Measurements from ENCODE around the gene KLHL3. TPM values are rescaled to one million over a fixed set of nuclear protein-coding genes. Genes with fewer than 3 reads are reported as not detected.

The KLHL3 gene
- total and polyA plus RNA-seq, 4 donors = 1.0 to 14.2 (median 4.4) TPM

DNA sequence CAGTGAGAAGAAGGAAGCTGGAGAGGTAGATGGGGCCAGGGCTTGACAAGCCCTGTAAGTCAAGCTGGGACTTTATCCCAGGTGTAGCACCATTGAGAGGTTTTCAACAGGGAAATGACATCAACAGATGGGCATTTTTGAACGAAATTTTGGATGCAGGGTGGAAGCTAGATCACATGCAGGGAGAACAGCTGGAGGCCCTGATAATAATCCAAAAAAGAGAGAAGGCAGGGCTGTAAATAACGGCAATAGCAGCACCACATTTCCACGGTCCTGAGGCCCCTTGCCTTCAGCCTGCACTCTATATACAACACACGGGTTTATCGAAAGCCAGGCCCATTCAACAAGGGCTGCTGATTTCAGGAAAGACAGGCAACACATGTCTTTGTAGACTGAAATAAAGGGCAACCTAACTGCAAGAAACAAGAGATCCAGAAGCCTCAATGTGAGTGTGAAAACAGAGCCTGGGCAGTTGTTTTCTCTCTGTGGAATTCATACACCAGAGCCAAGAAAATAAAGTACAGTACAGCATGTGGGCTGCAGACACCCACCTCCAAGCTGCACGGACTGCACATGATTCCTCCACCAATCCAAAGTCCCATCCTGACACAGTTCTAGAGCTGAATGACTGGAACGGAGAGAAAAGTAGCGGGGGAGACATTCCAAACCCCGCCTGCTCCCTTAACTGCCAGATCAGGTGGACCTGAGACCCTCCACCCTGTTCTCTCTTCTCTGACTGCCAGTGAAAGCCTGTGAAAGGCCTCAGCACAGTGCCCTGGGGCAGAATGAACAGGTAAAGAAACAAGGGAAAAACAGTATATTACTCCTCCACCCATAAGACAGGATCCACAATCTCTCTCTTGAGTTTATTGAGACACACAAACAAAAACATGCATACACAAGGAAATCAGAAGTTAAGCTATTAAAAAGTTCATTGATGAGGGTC lies 36.3 kb downstream of the KLHL3 start:
- no peak for ATAC-seq (ENCODE audit: insufficient read depth, low FRiP score)
- Histone ChIP-seq H3K27me3 (ENCODE audit: control insufficient read depth in 3 of 3, insufficient read depth in 3 of 3, low read length in 2 of 3) (no peaks in the 10 kb centered on the region), H3K36me3 (ENCODE audit: control insufficient read depth in 4 of 4, insufficient read depth in 4 of 4, low read length in 4 of 4) (peaks cover 0 to 19% (median 17%) of the 10 kb centered on the region in 4 donors), H3K4me3 (no peak overlapping the region), H3K27ac (ENCODE audit: low read depth in 1 of 2, low read length in 1 of 2) (no peak overlapping the region), H3K4me1 (ENCODE audit: control insufficient read depth in 5 of 5, insufficient read depth in 5 of 5, low read length in 5 of 5) (peaks cover 0 to 12% (median 7%) of the 10 kb centered on the region in 5 donors), H3K9me3 (ENCODE audit: control insufficient read depth in 4 of 4, insufficient read depth in 3 of 4, low read length in 3 of 4) (peaks cover 0 to 2% (median 0%) of the 10 kb centered on the region in 4 donors), H3K9ac (ENCODE audit: insufficient read depth in 1 of 2, low read length in 2 of 2) (no peak overlapping the region)
- peak; percentile 21 to 56 (median 55) for DNase-seq
- whole genome bisulfite sequencing, 2 donors = 64% methylated on average over 9 of the region's 9 CpGs
- TF ChIP-seq, protein P1, sequence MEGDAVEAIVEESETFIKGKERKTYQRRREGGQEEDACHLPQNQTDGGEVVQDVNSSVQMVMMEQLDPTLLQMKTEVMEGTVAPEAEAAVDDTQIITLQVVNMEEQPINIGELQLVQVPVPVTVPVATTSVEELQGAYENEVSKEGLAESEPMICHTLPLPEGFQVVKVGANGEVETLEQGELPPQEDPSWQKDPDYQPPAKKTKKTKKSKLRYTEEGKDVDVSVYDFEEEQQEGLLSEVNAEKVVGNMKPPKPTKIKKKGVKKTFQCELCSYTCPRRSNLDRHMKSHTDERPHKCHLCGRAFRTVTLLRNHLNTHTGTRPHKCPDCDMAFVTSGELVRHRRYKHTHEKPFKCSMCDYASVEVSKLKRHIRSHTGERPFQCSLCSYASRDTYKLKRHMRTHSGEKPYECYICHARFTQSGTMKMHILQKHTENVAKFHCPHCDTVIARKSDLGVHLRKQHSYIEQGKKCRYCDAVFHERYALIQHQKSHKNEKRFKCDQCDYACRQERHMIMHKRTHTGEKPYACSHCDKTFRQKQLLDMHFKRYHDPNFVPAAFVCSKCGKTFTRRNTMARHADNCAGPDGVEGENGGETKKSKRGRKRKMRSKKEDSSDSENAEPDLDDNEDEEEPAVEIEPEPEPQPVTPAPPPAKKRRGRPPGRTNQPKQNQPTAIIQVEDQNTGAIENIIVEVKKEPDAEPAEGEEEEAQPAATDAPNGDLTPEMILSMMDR (IDR thresholded peaks at IDR 0.05; ENCODE audit: control extremely low read depth, extremely low read depth) = no peak

DNA sequence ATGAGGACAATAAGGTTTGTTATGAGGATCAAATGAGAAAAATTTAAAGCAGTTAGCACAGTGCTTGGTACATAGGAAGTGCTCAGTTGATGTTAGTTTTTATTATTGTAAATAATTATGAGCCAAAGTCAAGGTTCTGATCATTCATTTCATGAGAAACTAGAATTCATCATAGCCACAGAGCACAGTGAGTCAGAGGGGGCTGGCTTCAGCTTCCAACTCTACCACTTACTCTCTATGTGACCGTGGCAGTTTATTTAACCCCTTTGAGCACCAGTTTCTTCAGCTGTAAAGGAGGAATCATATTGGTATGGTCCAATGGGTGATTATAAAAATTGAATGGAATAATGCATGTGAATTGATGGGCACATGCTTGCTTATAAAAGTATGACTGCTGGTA lies 39.4 kb downstream of the KLHL3 start:
- peaks cover 3 to 27% (median 16%) of the 10 kb centered on the region in 4 donors for H3K36me3 ChIP-seq (ENCODE audit: control insufficient read depth in 4 of 4, insufficient read depth in 4 of 4, low read length in 4 of 4)
- DNase-seq = no peak
- H3K9ac ChIP-seq (ENCODE audit: insufficient read depth in 1 of 2, low read length in 2 of 2) = no peak overlapping the region
- no peaks in the 10 kb centered on the region for H3K27me3 ChIP-seq (ENCODE audit: control insufficient read depth in 3 of 3, insufficient read depth in 3 of 3, low read length in 2 of 3)
- no peak overlapping the region for H3K4me3 ChIP-seq
- H3K27ac ChIP-seq (ENCODE audit: low read depth in 1 of 2, low read length in 1 of 2) = no peak overlapping the region
- no peak for ATAC-seq (ENCODE audit: insufficient read depth, low FRiP score)
- peaks cover 0 to 2% (median 0%) of the 10 kb centered on the region in 4 donors for H3K9me3 ChIP-seq (ENCODE audit: control insufficient read depth in 4 of 4, insufficient read depth in 3 of 4, low read length in 3 of 4)
- TF ChIP-seq, protein P1 (IDR thresholded peaks at IDR 0.05; ENCODE audit: control extremely low read depth, extremely low read depth) = no peak
- 17 to 20% methylated on average over 1 of the region's 1 CpG for WGBS, 2 donors
- peaks cover 0 to 15% (median 9%) of the 10 kb centered on the region in 5 donors for H3K4me1 ChIP-seq (ENCODE audit: control insufficient read depth in 5 of 5, insufficient read depth in 5 of 5, low read length in 5 of 5)

DNA sequence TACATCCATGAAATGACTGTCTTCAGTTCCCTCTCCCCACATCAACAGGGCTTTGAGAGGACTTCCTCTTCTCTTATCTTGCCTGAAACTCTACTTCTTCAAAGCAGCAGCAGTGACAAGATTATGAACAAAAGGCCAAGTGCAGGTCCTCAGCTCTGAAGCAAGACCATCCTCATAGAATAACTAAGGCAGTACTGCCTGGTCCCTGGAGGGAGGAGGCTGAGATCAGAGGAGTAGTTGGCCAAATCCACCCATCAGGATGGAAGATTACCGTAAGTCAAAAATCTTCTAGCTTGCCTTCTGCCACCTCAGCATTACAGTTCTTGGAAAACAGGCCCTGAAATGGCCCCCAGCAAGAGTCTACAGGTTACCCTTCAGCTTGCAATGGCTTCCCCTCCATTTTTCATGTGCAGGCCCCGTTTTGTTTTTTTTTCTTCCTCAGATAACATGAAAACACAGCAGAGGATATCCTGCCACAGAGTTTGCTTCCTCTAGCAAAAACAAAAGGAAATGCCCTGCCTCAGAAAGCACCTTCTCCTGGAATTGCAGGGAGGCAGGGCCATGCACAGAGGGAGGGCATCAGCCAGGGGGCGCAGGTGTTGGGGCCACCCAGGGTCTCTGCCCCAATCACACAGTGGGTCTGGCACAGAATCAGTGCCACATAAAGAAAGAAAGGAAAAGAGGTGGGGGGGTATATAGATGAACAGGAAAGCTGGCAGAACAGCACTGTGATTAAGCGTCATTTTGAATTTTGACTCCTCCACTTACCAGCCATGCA lies 40.0 kb downstream of the KLHL3 start:
- TF ChIP-seq, protein P1 (IDR thresholded peaks at IDR 0.05; ENCODE audit: control extremely low read depth, extremely low read depth) = no peak
- peak overlapping the region; percentile 5 to 50 for H3K27ac ChIP-seq (ENCODE audit: low read depth in 1 of 2, low read length in 1 of 2)
- peaks cover 0 to 15% (median 9%) of the 10 kb centered on the region in 5 donors for H3K4me1 ChIP-seq (ENCODE audit: control insufficient read depth in 5 of 5, insufficient read depth in 5 of 5, low read length in 5 of 5)
- peaks cover 0 to 2% (median 0%) of the 10 kb centered on the region in 4 donors for H3K9me3 ChIP-seq (ENCODE audit: control insufficient read depth in 4 of 4, insufficient read depth in 3 of 4, low read length in 3 of 4)
- H3K36me3 ChIP-seq (ENCODE audit: control insufficient read depth in 4 of 4, insufficient read depth in 4 of 4, low read length in 4 of 4) = peaks cover 3 to 27% (median 15%) of the 10 kb centered on the region in 4 donors
- WGBS, 2 donors = 35 to 49% methylated on average over 4 of the region's 4 CpGs
- H3K9ac ChIP-seq (ENCODE audit: insufficient read depth in 1 of 2, low read length in 2 of 2) = no peak overlapping the region
- no peaks in the 10 kb centered on the region for H3K27me3 ChIP-seq (ENCODE audit: control insufficient read depth in 3 of 3, insufficient read depth in 3 of 3, low read length in 2 of 3)
- H3K4me3 ChIP-seq = no peak overlapping the region
- no peak for ATAC-seq (ENCODE audit: insufficient read depth, low FRiP score)
- peak in 2 of 3 donors; percentile 21 to 24 for DNase-seq

Measured in lung (tissue), 12 donors.